ENCODE data around the gene GAMT. TPM values are rescaled to one million over a fixed set of nuclear protein-coding genes. Genes with fewer than 3 reads are reported as not detected.

GAMT gene
- total RNA-seq, 2 donors from 2014 or later = 2.3 to 2.5 TPM

GRCh38 chr19:1377965-1378785 lies 23.2 kb downstream of the GAMT start:
- no peak for ATAC-seq
- intact Hi-C loops (cut with DNase I, micrococcal nuclease) = no loop called here
- no peak for DNase-seq

GRCh38 chr19:1377176-1377964 lies 24.0 kb downstream of the GAMT start:
- ATAC-seq (no peak), DNase-seq (no peak)
- intact Hi-C loops (cut with DNase I, micrococcal nuclease) = no loop called here

- DNase-seq (no peak), ATAC-seq (no peak)
These were observed 24.9 kb downstream of the GAMT start for GRCh38 chr19:1376415-1376805.

GRCh38 chr19:1374250-1374577 lies 27.1 kb downstream of the GAMT start:
- intact Hi-C loops (cut with DNase I, micrococcal nuclease) = no loop called here
- ATAC-seq = no peak
- no peak for DNase-seq

More at GRCh38 chr19:1376415-1376805, 24.9 kb downstream of the GAMT start:
- intact Hi-C loops (cut with DNase I, micrococcal nuclease) = no loop called here

DNA sequence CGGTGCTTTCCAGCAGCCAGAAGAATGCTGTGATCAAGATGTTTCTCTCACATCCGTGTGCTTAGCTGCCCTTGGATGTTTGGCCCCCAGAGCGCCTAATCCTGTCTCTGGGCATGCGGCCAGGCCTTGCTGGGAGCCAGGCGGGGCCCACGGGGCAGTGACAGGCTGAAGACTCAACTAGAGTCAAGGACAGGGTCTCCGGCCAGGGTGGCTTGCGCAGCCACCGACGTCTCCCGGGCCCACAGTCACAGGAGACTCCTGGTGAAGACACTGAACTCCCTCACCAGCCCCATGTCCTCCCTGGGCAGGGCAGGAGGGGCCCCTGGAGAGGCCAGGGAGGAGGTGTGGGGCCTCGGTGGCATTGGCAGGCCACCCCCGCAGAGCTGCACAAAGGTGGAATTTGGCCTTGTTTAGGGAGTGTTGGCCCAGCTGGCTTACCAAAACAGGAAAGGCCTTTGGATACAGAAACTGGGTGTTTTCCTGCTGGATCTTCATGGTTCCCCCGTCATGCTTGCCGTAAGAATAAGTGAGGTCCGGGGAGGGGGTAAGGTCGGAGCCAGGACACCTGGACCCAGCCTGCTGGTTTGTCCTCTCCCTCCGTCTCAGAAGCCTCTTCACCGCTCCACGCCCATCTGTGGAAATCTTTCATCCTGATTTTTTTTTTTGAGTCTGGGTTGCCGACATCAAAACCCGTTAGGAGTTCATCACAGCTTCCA lies 27.6 kb downstream of the GAMT start:
- intact Hi-C loops (cut with DNase I, micrococcal nuclease) = no loop called here
- ATAC-seq (peak; percentile 18), DNase-seq (peak in 1 of 2 donors; percentile 43)

- intact Hi-C loops (cut with DNase I, micrococcal nuclease) = no loop called here
- ATAC-seq (no peak), DNase-seq (no peak)
These were observed 28.3 kb downstream of the GAMT start for GRCh38 chr19:1373042-1373533.

DNA sequence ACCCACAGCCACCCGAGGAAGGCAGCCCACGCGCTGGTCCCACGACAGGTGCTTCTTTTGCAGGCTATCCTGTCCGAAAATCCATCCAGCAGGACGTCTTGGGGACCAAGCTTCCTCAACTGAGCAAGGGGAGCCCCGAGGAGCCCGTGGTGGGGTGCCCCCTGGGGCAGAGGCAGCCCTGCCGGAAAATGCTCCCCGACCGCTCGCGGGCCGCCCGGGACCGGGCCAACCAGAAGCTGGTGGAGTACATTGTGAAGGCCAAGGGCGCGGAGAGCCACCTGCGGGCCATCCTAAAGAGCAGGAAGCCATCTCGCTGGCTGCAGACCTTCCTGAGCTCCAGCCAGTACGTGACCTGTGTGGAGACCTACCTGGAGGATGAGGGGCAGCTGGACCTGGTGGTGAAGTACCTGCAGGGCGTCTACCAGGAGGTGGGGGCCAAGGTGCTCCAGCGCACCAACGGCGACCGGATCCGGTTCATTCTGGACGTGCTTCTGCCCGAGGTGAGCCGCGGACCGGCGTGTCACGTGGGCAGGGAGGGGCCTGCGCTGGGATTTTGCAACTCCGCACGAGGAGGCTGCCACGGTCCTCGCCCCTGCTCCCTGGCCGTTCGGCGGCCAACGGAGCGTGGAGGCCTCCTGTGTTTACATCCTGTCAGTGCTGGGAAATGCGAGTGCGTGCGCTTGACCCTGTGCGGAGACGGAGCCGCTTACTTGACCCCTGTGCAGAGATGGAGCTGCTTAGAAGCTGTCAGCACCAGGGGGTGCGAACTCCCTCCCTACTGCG lies 30.6 kb downstream of the GAMT start:
- ATAC-seq (no peak), DNase-seq (no peak)
- intact Hi-C loops (cut with DNase I, micrococcal nuclease) = no loop called here

DNA sequence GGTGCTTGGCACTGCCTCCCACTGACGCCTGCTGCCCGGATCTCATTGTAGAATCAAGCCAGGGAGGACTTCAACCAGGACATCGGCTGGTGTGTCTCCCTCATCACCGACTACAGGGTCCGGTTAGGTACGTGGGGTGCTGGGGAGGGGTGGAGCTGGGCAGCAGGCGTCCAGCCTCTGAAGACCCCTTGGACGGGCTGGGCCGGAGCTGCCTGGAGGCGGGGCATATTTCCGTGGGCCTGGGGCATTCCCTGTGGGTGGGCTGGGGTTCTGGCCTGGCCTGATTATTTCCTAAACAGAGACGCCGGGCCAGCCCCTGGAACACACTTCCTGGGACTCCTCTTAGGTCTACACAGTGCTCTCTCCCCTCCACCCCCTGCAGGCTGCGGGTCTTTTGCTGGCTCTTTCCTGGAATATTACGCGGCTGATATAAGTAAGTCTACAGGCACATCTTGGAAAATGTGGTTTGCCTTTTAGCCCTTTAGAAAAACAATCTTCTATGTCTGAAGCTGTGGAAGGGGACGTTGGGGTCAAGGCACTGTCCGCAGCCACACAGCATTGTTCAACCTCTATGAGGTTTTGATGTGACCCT lies 32.0 kb downstream of the GAMT start:
- ATAC-seq = no peak
- intact Hi-C loops (cut with DNase I, micrococcal nuclease) = no loop called here

GRCh38 chr19:1366899-1367870 lies 34.2 kb downstream of the GAMT start:
- intact Hi-C loops (cut with DNase I, micrococcal nuclease) = no loop called here
- no peak for ATAC-seq

More for the DNA sequence above, 32.0 kb downstream of the GAMT start:
- DNase-seq = no peak

DNA sequence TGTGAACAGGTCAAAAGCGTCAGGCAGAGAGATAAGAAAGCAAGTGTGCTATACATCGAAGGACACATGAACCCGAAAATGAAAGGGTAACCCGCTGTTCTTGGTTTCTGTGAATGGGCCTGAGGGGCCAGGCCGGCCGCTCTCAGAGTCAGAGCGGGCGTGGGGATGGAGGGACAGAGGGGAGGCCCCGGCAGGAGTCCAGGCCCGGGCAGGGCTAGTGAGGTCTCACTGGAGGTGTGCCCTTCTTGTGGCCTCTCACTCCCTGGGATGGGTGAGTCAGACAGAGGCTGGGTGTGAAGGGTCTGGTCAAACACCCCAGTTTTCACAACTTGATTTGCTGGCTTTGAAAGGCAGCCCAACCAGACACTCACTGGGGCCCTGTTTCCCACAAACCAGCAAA lies 35.0 kb downstream of the GAMT start:
- intact Hi-C loops (cut with DNase I, micrococcal nuclease) = no loop called here
- no peak for ATAC-seq
- no peak for DNase-seq

More at GRCh38 chr19:1366899-1367870, 34.2 kb downstream of the GAMT start:
- no peak for DNase-seq

DNA sequence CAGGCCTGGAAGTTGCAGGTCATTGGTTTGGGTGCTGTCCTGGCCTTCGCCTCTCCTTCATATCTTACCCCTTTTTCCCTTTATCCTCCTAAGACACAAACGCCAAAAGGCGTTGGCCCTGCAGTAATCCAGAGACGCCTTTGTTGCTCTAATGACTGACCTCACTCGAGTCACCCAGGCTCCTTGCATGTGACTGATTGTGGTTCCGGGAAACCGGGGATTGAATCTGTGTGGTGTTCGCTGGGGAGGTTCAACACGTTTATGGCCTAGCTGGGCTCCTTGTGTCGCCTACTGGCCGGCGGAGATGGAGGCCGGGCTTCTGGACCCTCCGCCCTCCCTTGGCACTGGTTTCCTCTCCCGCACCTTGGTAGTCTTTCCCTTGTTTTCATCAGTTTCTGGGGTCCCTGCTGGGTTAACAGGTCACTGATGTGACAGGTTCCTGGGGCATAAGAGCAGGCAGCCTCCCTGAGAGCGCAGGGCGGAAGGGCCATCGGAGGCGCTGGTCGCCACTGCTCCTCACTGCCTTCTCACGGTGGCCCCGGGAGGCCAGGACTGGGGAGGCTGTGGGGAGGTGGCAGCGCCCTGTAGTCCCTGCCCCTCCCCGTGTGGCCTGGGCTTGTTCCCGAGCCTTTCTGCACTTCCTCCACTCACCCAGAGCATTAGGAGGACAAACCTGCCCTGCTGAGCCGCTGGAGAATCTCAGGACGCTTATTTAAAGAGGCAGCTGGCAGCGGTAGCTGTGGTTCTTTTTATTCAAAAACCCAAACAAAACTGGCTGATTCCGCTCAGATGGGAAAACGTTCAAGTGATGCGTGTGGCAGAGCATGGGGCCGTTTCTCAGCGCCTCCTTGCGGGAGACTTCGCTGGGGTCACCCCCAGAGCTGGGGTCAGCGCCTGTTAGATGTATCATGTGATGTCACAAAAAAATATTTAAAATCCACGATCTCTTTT lies 35.7 kb downstream of the GAMT start:
- intact Hi-C loops (cut with DNase I, micrococcal nuclease) = no loop called here
- ATAC-seq (no peak), DNase-seq (no peak)

DNA sequence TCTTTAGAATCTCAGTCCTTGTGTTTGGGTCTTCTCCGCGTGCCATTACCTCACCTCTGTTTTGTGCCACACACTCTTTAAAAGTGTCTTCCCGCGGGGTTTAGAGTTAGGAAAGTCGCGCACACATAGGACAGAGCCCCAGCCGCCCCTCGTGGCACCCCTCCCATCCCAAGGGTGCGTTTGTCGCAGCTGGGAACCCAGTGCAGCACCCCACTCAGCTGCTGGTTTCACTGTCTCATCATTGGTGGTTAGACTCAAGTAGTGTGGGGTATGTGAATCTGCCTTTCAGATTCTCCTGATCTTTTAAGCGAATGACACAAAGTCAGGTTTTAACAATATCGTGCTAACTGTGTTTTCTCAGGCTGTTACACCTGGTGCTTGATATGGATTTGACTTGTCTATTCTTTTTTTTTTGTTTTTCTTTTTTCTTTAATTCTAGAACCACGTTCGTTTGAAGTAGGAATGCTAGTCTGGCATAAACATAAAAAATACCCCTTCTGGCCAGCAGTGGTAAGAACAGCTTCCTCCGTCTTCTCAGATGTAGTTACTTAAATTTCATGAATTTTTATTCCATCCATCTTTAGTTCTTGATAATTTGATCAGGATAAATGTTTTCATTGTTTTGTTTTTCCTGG lies 37.2 kb downstream of the GAMT start:
- DNase-seq (no peak), ATAC-seq (no peak)
- intact Hi-C loops (cut with DNase I, micrococcal nuclease) = no loop called here

GRCh38 chr19:1363599-1363998 lies 37.7 kb downstream of the GAMT start:
- intact Hi-C loops (cut with DNase I, micrococcal nuclease) = no loop called here
- ATAC-seq = no peak
- DNase-seq = no peak

GRCh38 chr19:1362387-1363257 lies 38.7 kb downstream of the GAMT start:
- no peak for DNase-seq
- no peak for ATAC-seq
- intact Hi-C loops (cut with DNase I, micrococcal nuclease) = no loop called here

Data from left colon (tissue), 2 donors.